Sigmoid colon (tissue), 7 donors: ENCODE data around the gene CSK. TPM values are rescaled to one million over a fixed set of nuclear protein-coding genes. Genes with fewer than 3 reads are reported as not detected.
A peak's percentile ranks its signal among the peaks of the same experiment; 100 is the strongest.

Experiments used
- DNase-seq: peaks from one replicate; pipeline ENCODE4 v3.0.0-alpha.2; 2019
- H3K27ac ChIP-seq, 4 donors: fragments of 200-600 bp; sonication (generic); one replicate each; pipeline ENCODE4 v1.5.1; 2016 to 2019; ENCODE audit warnings: mild to moderate bottlenecking in 1 of 4
- H3K27me3 ChIP-seq, 3 donors: fragments of 200-600 bp; sonication (generic); one replicate each; pipeline ENCODE4 v1.5.1; 2019; ENCODE audit warnings: mild to moderate bottlenecking in 1 of 3
- H3K36me3 ChIP-seq, 4 donors: fragments of 200-600 bp; sonication (generic); one replicate each; pipeline ENCODE4 v1.5.1; 2016 to 2019
- H3K4me1 ChIP-seq, 4 donors: fragments of 200-600 bp; sonication (generic); one replicate each; pipeline ENCODE4 v1.5.1; 2017 to 2019
- H3K4me3 ChIP-seq, 4 donors: fragments of 200-600 bp; sonication (generic); one replicate each; pipeline ENCODE4 v1.5.1; 2017 to 2019; ENCODE audit warnings: mild to moderate bottlenecking in 2 of 4, moderate library complexity in 1 of 4
- H3K9me3 ChIP-seq, 4 donors: fragments of 200-600 bp in 3 of 4; sonication (generic) in 3 of 4; one replicate each; pipeline versions ENCODE4 v1.5.1 to v1.6.1; 2013 to 2019
- CTCF ChIP-seq, 4 experiments: fragments of 450-650 bp in 3 of 4; fragments of 200-600 bp in 1 of 4; IDR thresholded peaks; one replicate each; pipeline ENCODE4 v1.5.1; 2016 to 2019; ENCODE audit warnings: antibody characterized with exemption in 4 of 4, mild to moderate bottlenecking in 3 of 4, moderate library complexity in 2 of 4
- EP300 ChIP-seq, 4 donors: sonication (generic); formaldehyde crosslinking; IDR thresholded peaks; one replicate each; pipeline ENCODE4 v1.6.1; 2017; ENCODE audit warnings: antibody characterized with exemption in 4 of 4
- POLR2A ChIP-seq, 2 donors: fragments of 450-650 bp; IDR thresholded peaks; one replicate each; pipeline ENCODE4 v1.6.1; 2016; ENCODE audit warnings: antibody characterized with exemption in 2 of 2, mild to moderate bottlenecking in 2 of 2, moderate library complexity in 2 of 2
- POLR2AphosphoS5 ChIP-seq, 4 donors: sonication (generic); formaldehyde crosslinking; IDR thresholded peaks; one replicate each; pipeline ENCODE4 v1.6.1; 2017; ENCODE audit warnings: antibody characterized with exemption in 4 of 4
- WGBS, 2 donors: extraction: QIAGEN DNeasy Blood & Tissue Kit; methylation state at CpG; one replicate each; pipeline ENCODE4 v1.1.7; 2013; 5-methylcytosine and 5-hydroxymethylcytosine counted together
- intact Hi-C: fragments of 100-400 bp; cut with DNase I; formaldehyde crosslinking; loops from one replicate; pipeline ENCODE4 v1.15.1; 2023
- polyA plus RNA-seq, 3 donors: library from polyadenylated mRNA; stranded (reverse); fragments of 200-250 nt; gene quantifications; one replicate each; pipeline ENCODE4 v1.2.3, GENCODE V29; 2013
- total RNA-seq, 4 donors: library from RNA; depleted of rRNA; stranded (reverse); fragments of >200 nt; gene quantifications; one replicate each; pipeline ENCODE4 v1.1.0, GENCODE V29; 2016
- donor health status: healthy with polysubstance abuse.
- donor health status: Bipolar disorder and iron deficiency.
- donor health status: healthy.

Gene CSK
- total and polyA plus RNA-seq, 7 donors, result 9.7 to 125 (median 22.4) TPM

GRCh38 chr15:74776821-74777768 lies 4.8 kb upstream of the CSK start:
- Histone ChIP-seq H3K27me3 (no peaks in the 10 kb centered on the region), H3K27ac (peak overlapping the region in 3 of 4 donors; percentile 9 to 38 (median 26)), H3K4me1 (peaks cover 0 to 19% (median 10%) of the 10 kb centered on the region in 4 donors)

GRCh38 chr15:74777769-74778598 lies 3.9 kb upstream of the CSK start:
- DNase-seq, result no peak
- Histone ChIP-seq H3K9me3 (no peaks in the 10 kb centered on the region), H3K4me3 (no peak overlapping the region), H3K36me3 (no peaks in the 10 kb centered on the region), H3K27ac (peak overlapping the region in 1 of 4 donors; percentile 26), H3K27me3 (no peaks in the 10 kb centered on the region), H3K4me1 (peaks cover 0 to 25% (median 14%) of the 10 kb centered on the region in 4 donors)
- TF ChIP-seq POLR2AphosphoS5 (IDR thresholded peaks at IDR 0.05), result no peak
- TF ChIP-seq EP300 (IDR thresholded peaks at IDR 0.05), result no peak
- no peak for TF ChIP-seq CTCF (IDR thresholded peaks at IDR 0.05)
- TF ChIP-seq POLR2A (IDR thresholded peaks at IDR 0.05), result no peak
- intact Hi-C loops, result no loop called here
- WGBS, 2 donors, result 68 to 75% methylated on average over 6 of the region's 6 CpGs

More at GRCh38 chr15:74776821-74777768, 4.8 kb upstream of the CSK start:
- no peak overlapping the region for H3K4me3 ChIP-seq
- intact Hi-C loops, result no loop called here
- no peaks in the 10 kb centered on the region for H3K9me3 ChIP-seq
- TF ChIP-seq POLR2AphosphoS5 (IDR thresholded peaks at IDR 0.05) (no peak), CTCF (IDR thresholded peaks at IDR 0.05) (no peak), POLR2A (IDR thresholded peaks at IDR 0.05) (no peak), EP300 (IDR thresholded peaks at IDR 0.05) (no peak)
- WGBS, 2 donors, result 23 to 63% methylated on average over 13 of the region's 13 CpGs
- H3K36me3 ChIP-seq, result no peaks in the 10 kb centered on the region
- no peak for DNase-seq

GRCh38 chr15:74778599-74778970 lies 3.3 kb upstream of the CSK start:
- 77 to 90% methylated on average over 5 of the region's 5 CpGs for WGBS, 2 donors

GRCh38 chr15:74779162-74779648 lies 2.7 kb upstream of the CSK start:
- no peak for TF ChIP-seq CTCF (IDR thresholded peaks at IDR 0.05)
- TF ChIP-seq EP300 (IDR thresholded peaks at IDR 0.05), result no peak
- no peak for TF ChIP-seq POLR2A (IDR thresholded peaks at IDR 0.05)
- TF ChIP-seq POLR2AphosphoS5 (IDR thresholded peaks at IDR 0.05), result no peak
- no peaks in the 10 kb centered on the region for H3K36me3 ChIP-seq
- no peak overlapping the region for H3K27ac ChIP-seq
- DNase-seq, result no peak
- intact Hi-C loops, result no loop called here
- no peaks in the 10 kb centered on the region for H3K27me3 ChIP-seq
- H3K4me3 ChIP-seq, result no peak overlapping the region
- WGBS, 2 donors, result 40 to 56% methylated on average over 7 of the region's 7 CpGs
- H3K9me3 ChIP-seq, result no peaks in the 10 kb centered on the region
- peaks cover 0 to 37% (median 27%) of the 10 kb centered on the region in 4 donors for H3K4me1 ChIP-seq

More at GRCh38 chr15:74778599-74778970, 3.3 kb upstream of the CSK start:
- intact Hi-C loops, result no loop called here
- TF ChIP-seq EP300 (IDR thresholded peaks at IDR 0.05) (no peak), CTCF (IDR thresholded peaks at IDR 0.05) (no peak), POLR2A (IDR thresholded peaks at IDR 0.05) (no peak)
- H3K27me3 ChIP-seq, result no peaks in the 10 kb centered on the region
- no peak overlapping the region for H3K4me3 ChIP-seq
- H3K4me1 ChIP-seq, result peaks cover 0 to 31% (median 20%) of the 10 kb centered on the region in 4 donors
- H3K9me3 ChIP-seq, result no peaks in the 10 kb centered on the region
- H3K36me3 ChIP-seq, result no peaks in the 10 kb centered on the region
- no peak for DNase-seq
- H3K27ac ChIP-seq, result no peak overlapping the region
